SW480 (cell line): ENCODE measurements around the gene APPL2.

Experiments used
- DNase-seq: peaks from one replicate; pipeline ENCODE4 v3.0.0-alpha.2; 2016; ENCODE audit warnings: low spot score

The APPL2 gene

GRCh38 chr12:105222726-105223351 lies 13.1 kb downstream of the APPL2 start:
- DNase-seq, result no peak

GRCh38 chr12:105222284-105222655 lies 13.7 kb downstream of the APPL2 start:
- DNase-seq, result no peak

- DNase-seq, result no peak
Observed at GRCh38 chr12:105221583-105222283, 14.2 kb downstream of the APPL2 start.

GRCh38 chr12:105220929-105221290 lies 15.1 kb downstream of the APPL2 start:
- DNase-seq, result no peak

GRCh38 chr12:105220150-105220928 lies 15.6 kb downstream of the APPL2 start:
- no peak for DNase-seq

GRCh38 chr12:105219261-105220028 lies 16.5 kb downstream of the APPL2 start:
- no peak for DNase-seq

GRCh38 chr12:105218434-105218833 lies 17.5 kb downstream of the APPL2 start:
- DNase-seq, result no peak

- DNase-seq, result peak; percentile 74
Observed at GRCh38 chr12:105214670-105215375, 21.2 kb downstream of the APPL2 start.

- peak; percentile 8 for DNase-seq
Observed at GRCh38 chr12:105214148-105214547, 21.8 kb downstream of the APPL2 start.

- DNase-seq, result no peak
Observed at GRCh38 chr12:105212438-105212837, 23.5 kb downstream of the APPL2 start.

GRCh38 chr12:105209091-105209490 lies 26.9 kb downstream of the APPL2 start:
- no peak for DNase-seq

GRCh38 chr12:105206686-105207374 lies 29.1 kb downstream of the APPL2 start:
- DNase-seq, result no peak

GRCh38 chr12:105205322-105206048 lies 30.5 kb downstream of the APPL2 start:
- DNase-seq, result no peak

- no peak for DNase-seq
Observed at GRCh38 chr12:105204916-105205315, 31.1 kb downstream of the APPL2 start.

GRCh38 chr12:105204127-105204526 lies 31.8 kb downstream of the APPL2 start:
- no peak for DNase-seq

GRCh38 chr12:105202202-105202601 lies 33.8 kb downstream of the APPL2 start:
- no peak for DNase-seq

GRCh38 chr12:105201299-105201698 lies 34.7 kb downstream of the APPL2 start:
- no peak for DNase-seq

- no peak for DNase-seq
Observed at GRCh38 chr12:105200385-105200784, 35.6 kb downstream of the APPL2 start.

- DNase-seq, result no peak
Observed at GRCh38 chr12:105198961-105199360, 37.0 kb downstream of the APPL2 start.

GRCh38 chr12:105196090-105196489 lies 39.9 kb downstream of the APPL2 start:
- DNase-seq, result no peak
